DND-41 (cell line): ENCODE measurements around the gene TP53RK.

Source experiments
- ATAC-seq: fragments of 200-7000 bp; cut with Tn5 transposase; 3 replicates; pipeline ENCODE4 v1.9.1; 2021; ENCODE audit warnings: low read depth; ENCODE audit not compliant: insufficient read depth
- DNase-seq: peaks from one replicate; pipeline ENCODE4 v3.0.0-alpha.2; 2020
- H2AFZ ChIP-seq: 2 replicates; pipeline ENCODE4 v1.6.0; 2012; ENCODE audit warnings: low read depth, low read length
- H3K27ac ChIP-seq: 2 replicates; pipeline ENCODE4 v1.5.1; 2012; ENCODE audit warnings: low read length, inconsistent platforms
- H3K27me3 ChIP-seq: fragments of 200-600 bp; sonication (generic); 2 replicates; pipeline ENCODE4 v1.6.0; 2012; ENCODE audit warnings: low read length, mild to moderate bottlenecking, inconsistent platforms; ENCODE audit not compliant: insufficient read depth, poor library complexity
- H3K36me3 ChIP-seq: 2 replicates; pipeline ENCODE4 v1.5.1; 2012; ENCODE audit warnings: low read length, inconsistent platforms; ENCODE audit not compliant: insufficient read depth
- H3K4me1 ChIP-seq: 2 replicates; pipeline ENCODE4 v1.5.1; 2012; ENCODE audit warnings: mild to moderate bottlenecking, low read length; ENCODE audit not compliant: insufficient read depth
- H3K4me2 ChIP-seq: 2 replicates; pipeline ENCODE4 v1.6.0; 2012; ENCODE audit warnings: mild to moderate bottlenecking, moderate library complexity, low read length, inconsistent platforms; ENCODE audit not compliant: insufficient read depth
- H3K4me3 ChIP-seq, 2 experiments: fragments of 200-600 bp in 1 of 2; shearing (Covaris generic) in 1 of 2; 2 replicates each; pipeline ENCODE4 v1.5.1; 2012 to 2016; ENCODE audit warnings: inconsistent platforms in 2 of 2, low read length in 2 of 2, mild to moderate bottlenecking in 2 of 2, low read depth in 1 of 2, moderate library complexity in 1 of 2
- H3K79me2 ChIP-seq: 2 replicates; pipeline ENCODE4 v1.6.0; 2012; ENCODE audit warnings: low read length, inconsistent platforms; ENCODE audit not compliant: insufficient read depth
- H3K9ac ChIP-seq: 2 replicates; pipeline ENCODE4 v1.6.0; 2012; ENCODE audit warnings: low read depth, mild to moderate bottlenecking, inconsistent platforms, low read length, moderate library complexity
- H3K9me3 ChIP-seq: 2 replicates; pipeline ENCODE4 v1.5.1; 2012; ENCODE audit warnings: low read length, moderate library complexity, mild to moderate bottlenecking, inconsistent platforms; ENCODE audit not compliant: insufficient read depth, severe bottlenecking
- H4K20me1 ChIP-seq: 2 replicates; pipeline ENCODE4 v1.6.0; 2012; ENCODE audit warnings: low read length; ENCODE audit not compliant: insufficient read depth
- EZH2 ChIP-seq: IDR thresholded peaks from 3 replicates; pipeline ENCODE4 v1.6.1; 2012; ENCODE audit warnings: borderline replicate concordance, low read depth, mild to moderate bottlenecking, moderate library complexity, low read length, inconsistent platforms; ENCODE audit not compliant: severe bottlenecking
- TF ChIP-seq, protein P1 (sequence below): IDR thresholded peaks from 2 replicates; pipeline ENCODE4 v1.5.1; 2012; ENCODE audit warnings: borderline replicate concordance, low read length, moderate library complexity, mild to moderate bottlenecking; ENCODE audit not compliant: poor library complexity, severe bottlenecking; ENCODE audit errors: extremely low read depth

The TP53RK gene

DNA sequence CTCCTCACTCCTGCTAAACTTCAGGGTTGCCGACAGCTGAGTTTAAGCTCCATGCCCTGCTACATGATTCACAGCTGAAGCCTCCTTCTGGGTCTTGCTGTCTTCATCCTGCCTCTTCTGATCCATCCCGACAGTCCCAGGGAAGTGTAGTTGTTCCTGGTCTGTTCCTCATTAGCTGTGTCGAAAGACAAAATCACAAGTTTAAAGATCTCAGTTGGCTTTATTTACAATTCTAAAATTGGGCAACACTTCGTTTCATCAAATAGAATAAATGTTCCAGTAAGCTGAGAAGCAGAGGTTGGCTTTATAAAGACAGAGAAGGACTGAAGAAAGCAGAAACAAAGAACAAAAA, 16.1 kb upstream of the TP53RK start:
- Histone ChIP-seq H3K4me2 (no peak overlapping the region), H4K20me1 (no peaks in the 10 kb centered on the region), H2AFZ (no peak overlapping the region), H3K4me1 (no peaks in the 10 kb centered on the region), H3K9me3 (peaks cover 7% of the 10 kb centered on the region), H3K36me3 (no peaks in the 10 kb centered on the region), H3K79me2 (no peaks in the 10 kb centered on the region), H3K27me3 (peaks cover 11% of the 10 kb centered on the region), H3K27ac (no peak overlapping the region), H3K9ac (no peak overlapping the region), H3K4me3 (no peak overlapping the region)
- ATAC-seq, result no peak
- TF ChIP-seq, protein P1, sequence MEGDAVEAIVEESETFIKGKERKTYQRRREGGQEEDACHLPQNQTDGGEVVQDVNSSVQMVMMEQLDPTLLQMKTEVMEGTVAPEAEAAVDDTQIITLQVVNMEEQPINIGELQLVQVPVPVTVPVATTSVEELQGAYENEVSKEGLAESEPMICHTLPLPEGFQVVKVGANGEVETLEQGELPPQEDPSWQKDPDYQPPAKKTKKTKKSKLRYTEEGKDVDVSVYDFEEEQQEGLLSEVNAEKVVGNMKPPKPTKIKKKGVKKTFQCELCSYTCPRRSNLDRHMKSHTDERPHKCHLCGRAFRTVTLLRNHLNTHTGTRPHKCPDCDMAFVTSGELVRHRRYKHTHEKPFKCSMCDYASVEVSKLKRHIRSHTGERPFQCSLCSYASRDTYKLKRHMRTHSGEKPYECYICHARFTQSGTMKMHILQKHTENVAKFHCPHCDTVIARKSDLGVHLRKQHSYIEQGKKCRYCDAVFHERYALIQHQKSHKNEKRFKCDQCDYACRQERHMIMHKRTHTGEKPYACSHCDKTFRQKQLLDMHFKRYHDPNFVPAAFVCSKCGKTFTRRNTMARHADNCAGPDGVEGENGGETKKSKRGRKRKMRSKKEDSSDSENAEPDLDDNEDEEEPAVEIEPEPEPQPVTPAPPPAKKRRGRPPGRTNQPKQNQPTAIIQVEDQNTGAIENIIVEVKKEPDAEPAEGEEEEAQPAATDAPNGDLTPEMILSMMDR, result no peak
- no peak for TF ChIP-seq EZH2
- no peak for DNase-seq

DNA sequence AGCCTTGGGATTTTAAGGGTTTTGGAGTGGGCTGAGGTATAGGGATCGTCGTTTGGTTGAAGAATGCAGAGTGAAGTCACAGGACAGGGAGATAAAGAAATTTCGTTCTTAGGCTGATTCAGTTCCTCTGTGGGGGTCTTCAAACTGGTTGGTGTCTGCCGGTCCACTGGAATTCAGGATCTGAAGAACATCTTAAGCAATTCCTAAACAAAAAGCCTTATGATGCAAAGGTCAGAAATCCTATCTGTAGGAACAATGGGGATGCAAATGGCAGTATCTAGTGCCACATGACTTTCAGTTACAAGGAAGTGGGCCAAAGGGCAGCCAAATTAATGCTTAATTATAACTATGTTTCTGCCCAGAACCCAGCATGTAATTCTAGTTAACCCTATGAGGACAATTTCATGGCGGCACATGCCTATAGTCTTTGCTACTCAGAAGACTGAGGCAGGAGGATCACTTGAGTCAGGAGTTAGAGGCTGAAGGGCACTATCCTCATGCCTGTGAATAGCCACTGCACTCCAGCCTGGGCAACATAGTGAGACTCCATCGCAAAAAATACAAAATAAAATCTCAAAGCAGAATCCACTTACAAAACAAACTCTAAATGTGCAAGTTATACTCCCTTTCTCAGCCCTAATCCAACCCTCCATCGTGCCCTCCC, 15.6 kb upstream of the TP53RK start:
- H2AFZ ChIP-seq, result no peak overlapping the region
- no peaks in the 10 kb centered on the region for H4K20me1 ChIP-seq
- DNase-seq (no peak), ATAC-seq (no peak)
- no peak overlapping the region for H3K4me2 ChIP-seq
- peaks cover 7% of the 10 kb centered on the region for H3K9me3 ChIP-seq
- no peak overlapping the region for H3K27ac ChIP-seq
- no peaks in the 10 kb centered on the region for H3K4me1 ChIP-seq
- no peaks in the 10 kb centered on the region for H3K36me3 ChIP-seq
- no peaks in the 10 kb centered on the region for H3K79me2 ChIP-seq
- H3K27me3 ChIP-seq, result peaks cover 11% of the 10 kb centered on the region
- H3K4me3 ChIP-seq, result no peak overlapping the region
- TF ChIP-seq EZH2, result no peak
- TF ChIP-seq, protein P1, result no peak
- H3K9ac ChIP-seq, result no peak overlapping the region

GRCh38 chr20:46703435-46703834, 14.2 kb upstream of the TP53RK start:
- Histone ChIP-seq H3K36me3 (no peaks in the 10 kb centered on the region), H3K9ac (no peak overlapping the region), H2AFZ (no peak overlapping the region), H3K4me3 (no peak overlapping the region), H3K9me3 (peaks cover 7% of the 10 kb centered on the region), H3K27ac (no peak overlapping the region), H3K79me2 (no peaks in the 10 kb centered on the region), H3K4me2 (no peak overlapping the region), H3K4me1 (no peaks in the 10 kb centered on the region), H4K20me1 (no peaks in the 10 kb centered on the region), H3K27me3 (peaks cover 11% of the 10 kb centered on the region)
- ATAC-seq, result no peak
- no peak for TF ChIP-seq EZH2
- TF ChIP-seq, protein P1, result no peak
- DNase-seq, result no peak
